CD4-positive, CD25-positive, alpha-beta regulatory T cell (primary cell): ENCODE data around the gene SCGB3A1. TPM values are rescaled to one million over a fixed set of nuclear protein-coding genes. Genes with fewer than 3 reads are reported as not detected.

Experiments used
- ATAC-seq, 2 donors: fragments of 150-1000 bp; cut with Tn5 transposase; one replicate each; pipeline ENCODE4 v1.10.0; 2021; ENCODE audit warnings: low read depth in 2 of 2, moderate number of reproducible peaks in 2 of 2, moderate library complexity in 1 of 2
- DNase-seq, 3 donors: peaks; one replicate each; pipeline versions ENCODE4 v3.0.0 to v3.0.0-alpha.2; 2012 to 2022; ENCODE audit warnings: mixed read lengths in 1 of 3
- H3K27ac ChIP-seq: one replicate; pipeline ENCODE4 v1.7.0; 2013; ENCODE audit warnings: mild to moderate bottlenecking, low read length; ENCODE audit not compliant: insufficient read depth, poor library complexity, severe bottlenecking
- H3K27me3 ChIP-seq: one replicate; pipeline ENCODE4 v1.7.0; 2013; ENCODE audit warnings: low read length; ENCODE audit not compliant: control insufficient read depth, insufficient read depth
- H3K36me3 ChIP-seq: one replicate; pipeline ENCODE4 v1.7.0; 2013; ENCODE audit warnings: mild to moderate bottlenecking, low read length, moderate library complexity; ENCODE audit not compliant: control insufficient read depth, insufficient read depth
- H3K4me1 ChIP-seq: 2 replicates; pipeline ENCODE4 v1.7.0; 2013; ENCODE audit warnings: mild to moderate bottlenecking, low read length; ENCODE audit not compliant: insufficient read depth, control insufficient read depth, poor library complexity, severe bottlenecking
- H3K4me3 ChIP-seq: one replicate; pipeline ENCODE4 v1.7.0; 2013; ENCODE audit warnings: low read depth, mild to moderate bottlenecking, low read length, moderate library complexity
- H3K9me3 ChIP-seq, 2 experiments: 1 replicate in 1 of 2; 2 replicates in 1 of 2; pipeline ENCODE4 v1.7.0; 2013; ENCODE audit warnings: low read length in 2 of 2, mild to moderate bottlenecking in 1 of 2, moderate library complexity in 1 of 2; ENCODE audit not compliant: control insufficient read depth in 2 of 2
- H3K27ac Mint-ChIP-seq, 3 donors: one replicate each; pipeline ENCODE4 v1.8.0; 2020 to 2022; ENCODE audit warnings: mild to moderate bottlenecking in 3 of 3, mixed read lengths in 3 of 3, moderate library complexity in 2 of 3
- H3K27me3 Mint-ChIP-seq: one replicate; pipeline ENCODE4 v1.8.0; 2022; ENCODE audit warnings: mild to moderate bottlenecking, mixed read lengths
- H3K36me3 Mint-ChIP-seq: one replicate; pipeline ENCODE4 v1.8.0; 2020; ENCODE audit warnings: mixed read lengths
- H3K4me1 Mint-ChIP-seq, 4 donors: one replicate each; pipeline ENCODE4 v1.8.0; 2020 to 2022; ENCODE audit warnings: mixed read lengths in 4 of 4, mild to moderate bottlenecking in 1 of 4
- H3K4me3 Mint-ChIP-seq, 4 donors: one replicate each; pipeline ENCODE4 v1.8.0; 2020 to 2022; ENCODE audit warnings: mild to moderate bottlenecking in 4 of 4, mixed read lengths in 4 of 4, moderate library complexity in 3 of 4
- H3K9me3 Mint-ChIP-seq, 7 donors: one replicate each; pipeline ENCODE4 v1.8.0; 2020 to 2022; ENCODE audit warnings: mixed read lengths in 7 of 7, mild to moderate bottlenecking in 3 of 7, moderate library complexity in 2 of 7
- polyA plus RNA-seq, 4 donors: library from polyadenylated mRNA; unstranded; fragments of 300-500 nt; fragmentation: Illumina TruSeq; gene quantifications; one replicate each; pipeline ENCODE4 v1.2.3, GENCODE V29; 2021
- total RNA-seq: library from RNA; stranded (reverse); gene quantifications from one replicate; pipeline ENCODE4 v1.2.3, GENCODE V29; 2022

Gene SCGB3A1
- total and polyA plus RNA-seq, 5 donors from 2014 or later, result 0.49 TPM; not detected in 4

DNA sequence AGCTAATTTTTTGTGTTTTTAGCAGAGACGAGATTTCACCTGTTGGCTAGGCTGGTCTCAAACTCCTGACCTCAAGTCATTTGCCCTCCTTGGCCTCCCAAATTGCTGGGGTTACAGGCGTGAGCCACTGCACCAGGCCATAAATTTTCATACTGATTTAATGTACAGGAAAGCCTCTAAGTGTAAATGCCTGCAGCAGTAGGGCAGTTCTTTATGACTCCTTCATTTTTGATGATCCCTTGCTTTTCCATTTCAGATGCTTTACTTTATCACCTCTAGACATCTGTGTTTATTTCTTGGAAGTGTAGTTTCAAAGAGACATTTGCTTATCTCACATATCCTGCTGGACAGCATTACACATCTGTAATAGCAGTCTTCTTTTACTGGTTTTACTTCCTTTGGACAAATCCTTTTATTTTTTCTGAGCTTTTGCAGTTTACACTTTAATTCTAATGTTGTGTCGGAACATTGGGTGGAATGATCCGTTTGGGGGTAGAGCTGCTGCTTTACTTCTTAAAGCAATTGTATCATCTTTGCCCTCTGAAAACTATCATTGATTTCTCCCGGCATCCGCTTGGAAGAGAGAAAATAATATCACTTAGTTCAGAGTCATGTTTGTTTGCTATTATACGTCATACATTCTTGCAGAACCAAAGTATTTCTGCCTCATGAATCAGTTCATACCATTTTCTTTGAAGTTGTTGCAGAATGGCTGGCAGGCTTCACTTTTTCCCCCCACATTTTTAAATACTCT, 36.0 kb downstream of the SCGB3A1 start:
- Mint-ChIP-seq H3K4me1 (peaks cover 20 to 42% (median 25%) of the 10 kb centered on the region in 4 donors), H3K9me3 (no peaks in the 10 kb centered on the region), H3K36me3 (peaks cover 54% of the 10 kb centered on the region), H3K27me3 (no peaks in the 10 kb centered on the region), H3K4me3 (no peak overlapping the region), H3K27ac (peak overlapping the region in 1 of 3 donors; percentile 32)
- H3K9me3 ChIP-seq, result no peaks in the 10 kb centered on the region
- H3K4me1 ChIP-seq, result no peaks in the 10 kb centered on the region
- H3K4me3 ChIP-seq, result no peak overlapping the region
- H3K36me3 ChIP-seq, result peaks cover 51% of the 10 kb centered on the region
- H3K27me3 ChIP-seq, result no peaks in the 10 kb centered on the region
- ATAC-seq, result no peak
- H3K27ac ChIP-seq, result no peak overlapping the region
- no peak for DNase-seq

GRCh38 chr5:180553530-180553929, 37.8 kb downstream of the SCGB3A1 start:
- Histone ChIP-seq H3K36me3 (peaks cover 55% of the 10 kb centered on the region), H3K27ac (no peak overlapping the region), H3K4me1 (no peaks in the 10 kb centered on the region), H3K4me3 (no peak overlapping the region), H3K27me3 (no peaks in the 10 kb centered on the region), H3K9me3 (no peaks in the 10 kb centered on the region)
- DNase-seq, result no peak
- ATAC-seq, result no peak
- Mint-ChIP-seq H3K27ac (no peak overlapping the region), H3K27me3 (no peaks in the 10 kb centered on the region), H3K9me3 (no peaks in the 10 kb centered on the region), H3K4me1 (peaks cover 13 to 38% (median 18%) of the 10 kb centered on the region in 4 donors), H3K4me3 (no peak overlapping the region), H3K36me3 (peaks cover 46% of the 10 kb centered on the region)

- peak in 1 of 3 donors; percentile 44 for DNase-seq
- H3K27ac ChIP-seq, result no peak overlapping the region
- Mint-ChIP-seq H3K4me3 (peak overlapping the region in 1 of 4 donors; percentile 20), H3K4me1 (peaks cover 15 to 35% (median 24%) of the 10 kb centered on the region in 4 donors), H3K36me3 (peaks cover 37% of the 10 kb centered on the region), H3K9me3 (no peaks in the 10 kb centered on the region), H3K27ac (peak overlapping the region in 2 of 3 donors; percentile 26 to 79), H3K27me3 (no peaks in the 10 kb centered on the region)
- ATAC-seq, result no peak
- no peak overlapping the region for H3K4me3 ChIP-seq
- no peaks in the 10 kb centered on the region for H3K4me1 ChIP-seq
- H3K27me3 ChIP-seq, result no peaks in the 10 kb centered on the region
- H3K9me3 ChIP-seq, result no peaks in the 10 kb centered on the region
- H3K36me3 ChIP-seq, result peaks cover 40% of the 10 kb centered on the region
Observed at GRCh38 chr5:180548563-180548962, 42.7 kb downstream of the SCGB3A1 start.

DNA sequence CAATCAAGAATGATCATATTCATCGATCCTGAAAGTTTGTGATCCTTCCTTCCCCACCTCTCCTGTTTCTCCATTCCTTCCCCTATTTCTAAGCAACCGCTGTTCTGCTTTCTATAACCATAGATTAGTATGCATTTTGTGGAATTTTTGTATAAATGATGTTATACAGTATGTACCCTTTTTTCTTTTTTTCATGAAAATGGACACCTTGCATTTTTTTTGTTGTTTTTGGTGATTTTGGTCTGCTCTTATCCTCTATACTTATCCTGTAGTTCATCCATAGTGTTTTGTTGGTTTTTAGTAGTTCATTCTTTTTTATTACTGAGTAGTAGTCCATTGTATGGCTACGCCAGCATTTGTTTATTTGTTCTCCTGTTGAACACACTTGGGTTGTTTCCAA, 46.1 kb downstream of the SCGB3A1 start:
- DNase-seq, result no peak
- Histone ChIP-seq H3K36me3 (peaks cover 13% of the 10 kb centered on the region), H3K27ac (no peak overlapping the region), H3K4me1 (no peaks in the 10 kb centered on the region), H3K27me3 (no peaks in the 10 kb centered on the region), H3K4me3 (no peak overlapping the region), H3K9me3 (no peaks in the 10 kb centered on the region)
- Mint-ChIP-seq H3K27me3 (no peaks in the 10 kb centered on the region), H3K4me1 (peaks cover 16 to 42% (median 29%) of the 10 kb centered on the region in 4 donors), H3K4me3 (no peak overlapping the region), H3K27ac (no peak overlapping the region), H3K9me3 (no peaks in the 10 kb centered on the region), H3K36me3 (peaks cover 38% of the 10 kb centered on the region)
- ATAC-seq, result no peak

GRCh38 chr5:180541710-180542109, 49.6 kb downstream of the SCGB3A1 start:
- H3K4me1 ChIP-seq, result no peaks in the 10 kb centered on the region
- Mint-ChIP-seq H3K36me3 (peaks cover 47% of the 10 kb centered on the region), H3K4me3 (no peak overlapping the region), H3K27ac (peak overlapping the region in 2 of 3 donors; percentile 38 to 48), H3K27me3 (no peaks in the 10 kb centered on the region), H3K4me1 (peaks cover 18 to 45% (median 34%) of the 10 kb centered on the region in 4 donors), H3K9me3 (no peaks in the 10 kb centered on the region)
- no peak for DNase-seq
- H3K27ac ChIP-seq, result no peak overlapping the region
- no peak for ATAC-seq
- H3K27me3 ChIP-seq, result no peaks in the 10 kb centered on the region
- no peaks in the 10 kb centered on the region for H3K9me3 ChIP-seq
- H3K36me3 ChIP-seq, result peaks cover 12% of the 10 kb centered on the region
- no peak overlapping the region for H3K4me3 ChIP-seq

Other genes with a start within 250 kb of the SCGB3A1 start
- gene GFPT2, start 238.2 kb downstream of the SCGB3A1 start, total RNA-seq, result not detected
- gene GFPT2, start 238.2 kb downstream of the SCGB3A1 start, polyA plus RNA-seq, result under 1 TPM in 1 of 4 donors, not detected in 3; 0.16 TPM
- 22.8 TPM for gene CNOT6, start 97.1 kb downstream of the SCGB3A1 start, total RNA-seq
- 10 to 100 TPM in 1 of 4 donors, 1 to 10 TPM in 3; 7.6 to 11.2 (median 8.8) TPM for gene CNOT6, start 97.1 kb downstream of the SCGB3A1 start, polyA plus RNA-seq
- gene FLT4, start 58.1 kb upstream of the SCGB3A1 start, total RNA-seq, result 2.4 TPM
- 1 to 10 TPM; 1.2 to 4.0 (median 2.3) TPM for gene FLT4, start 58.1 kb upstream of the SCGB3A1 start, polyA plus RNA-seq
- not detected for gene OR2Y1, start 148.6 kb upstream of the SCGB3A1 start, total RNA-seq
- not detected for gene OR2Y1, start 148.6 kb upstream of the SCGB3A1 start, polyA plus RNA-seq
- 106 TPM for gene MGAT1, start 211.3 kb upstream of the SCGB3A1 start, total RNA-seq
- 100 to 1,000 TPM; 171 to 210 (median 194) TPM for gene MGAT1, start 211.3 kb upstream of the SCGB3A1 start, polyA plus RNA-seq